GM12891 (cell line): ENCODE results near the gene WASHC2C.
"Not testable (repeated sequence)": the region's sequence is repeated elsewhere in the genome, so short reads cannot be mapped to it uniquely, and the experiment has no call there.

Experiments
- POLR2A ChIP-seq: IDR thresholded peaks from 2 replicates; pipeline ENCODE4 v1.6.1; 2011; ENCODE audit warnings: low read depth, low read length, control low read depth
- POLR2AphosphoS5 ChIP-seq: IDR thresholded peaks from 2 replicates; pipeline ENCODE4 v1.6.1; 2011; ENCODE audit warnings: low read depth, low read length, control low read depth

- TF ChIP-seq POLR2AphosphoS5, POLR2A: not testable (repeated sequence)
Observed at GRCh38 chr10:45786217-45786616, 59.2 kb downstream of the WASHC2C start.
